CD8-positive, alpha-beta memory T cell (primary cell): ENCODE measurements around the gene LYST. TPM values are rescaled to one million over a fixed set of nuclear protein-coding genes. Genes with fewer than 3 reads are reported as not detected.
"Not testable (repeated sequence)": the region's sequence is repeated elsewhere in the genome, so short reads cannot be mapped to it uniquely, and the experiment has no call there.

Experiments used
- CTCF ChIA-PET: fragments of 350-600 bp; sonication (Branson Sonifier 250); formaldehyde crosslinking; loops from one replicate; lab custom pipeline; 2021; ENCODE audit warnings: antibody characterized with exemption; lab: Charles Lee
- POLR2A ChIA-PET: fragments of 350-600 bp; sonication (Branson Sonifier 250); formaldehyde crosslinking; loops from one replicate; lab custom pipeline; 2021; ENCODE audit warnings: antibody characterized with exemption; lab: Charles Lee
- DNase-seq, 5 donors: peaks; one replicate each; pipeline versions ENCODE4 v3.0.0 to v3.0.0-alpha.2; 2020 to 2022; ENCODE audit warnings: mixed read lengths in 1 of 5
- H3K27ac ChIP-seq: one replicate; pipeline ENCODE4 v1.7.0; 2013; ENCODE audit warnings: low read depth, mild to moderate bottlenecking, low read length, moderate library complexity
- H3K27me3 ChIP-seq: 2 replicates; pipeline ENCODE4 v1.7.0; 2013; ENCODE audit warnings: low read length, mild to moderate bottlenecking; ENCODE audit not compliant: insufficient read depth, poor library complexity, severe bottlenecking
- H3K36me3 ChIP-seq: 2 replicates; pipeline ENCODE4 v1.7.0; 2013; ENCODE audit warnings: mild to moderate bottlenecking, low read length, moderate library complexity; ENCODE audit not compliant: insufficient read depth
- H3K4me1 ChIP-seq: 2 replicates; pipeline ENCODE4 v1.7.0; 2013; ENCODE audit warnings: mild to moderate bottlenecking, low read length, moderate library complexity; ENCODE audit not compliant: insufficient read depth
- H3K4me3 ChIP-seq: 2 replicates; pipeline ENCODE4 v1.7.0; 2013; ENCODE audit warnings: mild to moderate bottlenecking, low read length
- H3K9me3 ChIP-seq: 2 replicates; pipeline ENCODE4 v1.7.0; 2013; ENCODE audit warnings: mild to moderate bottlenecking, low read length
- H3K27ac Mint-ChIP-seq, 8 donors: one replicate each; pipeline ENCODE4 v1.8.0; 2020 to 2021; ENCODE audit warnings: mixed read lengths in 8 of 8, mild to moderate bottlenecking in 6 of 8, inconsistent platforms in 3 of 8, moderate library complexity in 3 of 8
- H3K27me3 Mint-ChIP-seq, 2 donors: one replicate each; pipeline ENCODE4 v1.8.0; 2020 to 2021; ENCODE audit warnings: mixed read lengths in 2 of 2, mild to moderate bottlenecking in 1 of 2, moderate library complexity in 1 of 2
- H3K36me3 Mint-ChIP-seq, 3 donors: one replicate each; pipeline ENCODE4 v1.8.0; 2020 to 2021; ENCODE audit warnings: mixed read lengths in 3 of 3, inconsistent platforms in 1 of 3, mild to moderate bottlenecking in 1 of 3
- H3K4me1 Mint-ChIP-seq, 3 donors: one replicate each; pipeline ENCODE4 v1.8.0; 2020 to 2021; ENCODE audit warnings: mixed read lengths in 3 of 3, inconsistent platforms in 1 of 3, mild to moderate bottlenecking in 1 of 3
- H3K4me3 Mint-ChIP-seq, 7 donors: one replicate each; pipeline ENCODE4 v1.8.0; 2020 to 2021; ENCODE audit warnings: mixed read lengths in 7 of 7, mild to moderate bottlenecking in 6 of 7, moderate library complexity in 4 of 7, inconsistent platforms in 2 of 7
- H3K9me3 Mint-ChIP-seq, 5 donors: one replicate each; pipeline ENCODE4 v1.8.0; 2020 to 2022; ENCODE audit warnings: mixed read lengths in 5 of 5, mild to moderate bottlenecking in 3 of 5, moderate library complexity in 2 of 5, inconsistent platforms in 1 of 5
- polyA plus RNA-seq: library from polyadenylated mRNA; unstranded; fragments of 300-500 nt; fragmentation: Illumina TruSeq; gene quantifications from one replicate; pipeline ENCODE4 v1.2.3, GENCODE V29; 2021
- total RNA-seq, 2 experiments: library from RNA; stranded (reverse); gene quantifications; one replicate each; pipeline ENCODE4 v1.2.3, GENCODE V29; 2021

Gene LYST, protein sequence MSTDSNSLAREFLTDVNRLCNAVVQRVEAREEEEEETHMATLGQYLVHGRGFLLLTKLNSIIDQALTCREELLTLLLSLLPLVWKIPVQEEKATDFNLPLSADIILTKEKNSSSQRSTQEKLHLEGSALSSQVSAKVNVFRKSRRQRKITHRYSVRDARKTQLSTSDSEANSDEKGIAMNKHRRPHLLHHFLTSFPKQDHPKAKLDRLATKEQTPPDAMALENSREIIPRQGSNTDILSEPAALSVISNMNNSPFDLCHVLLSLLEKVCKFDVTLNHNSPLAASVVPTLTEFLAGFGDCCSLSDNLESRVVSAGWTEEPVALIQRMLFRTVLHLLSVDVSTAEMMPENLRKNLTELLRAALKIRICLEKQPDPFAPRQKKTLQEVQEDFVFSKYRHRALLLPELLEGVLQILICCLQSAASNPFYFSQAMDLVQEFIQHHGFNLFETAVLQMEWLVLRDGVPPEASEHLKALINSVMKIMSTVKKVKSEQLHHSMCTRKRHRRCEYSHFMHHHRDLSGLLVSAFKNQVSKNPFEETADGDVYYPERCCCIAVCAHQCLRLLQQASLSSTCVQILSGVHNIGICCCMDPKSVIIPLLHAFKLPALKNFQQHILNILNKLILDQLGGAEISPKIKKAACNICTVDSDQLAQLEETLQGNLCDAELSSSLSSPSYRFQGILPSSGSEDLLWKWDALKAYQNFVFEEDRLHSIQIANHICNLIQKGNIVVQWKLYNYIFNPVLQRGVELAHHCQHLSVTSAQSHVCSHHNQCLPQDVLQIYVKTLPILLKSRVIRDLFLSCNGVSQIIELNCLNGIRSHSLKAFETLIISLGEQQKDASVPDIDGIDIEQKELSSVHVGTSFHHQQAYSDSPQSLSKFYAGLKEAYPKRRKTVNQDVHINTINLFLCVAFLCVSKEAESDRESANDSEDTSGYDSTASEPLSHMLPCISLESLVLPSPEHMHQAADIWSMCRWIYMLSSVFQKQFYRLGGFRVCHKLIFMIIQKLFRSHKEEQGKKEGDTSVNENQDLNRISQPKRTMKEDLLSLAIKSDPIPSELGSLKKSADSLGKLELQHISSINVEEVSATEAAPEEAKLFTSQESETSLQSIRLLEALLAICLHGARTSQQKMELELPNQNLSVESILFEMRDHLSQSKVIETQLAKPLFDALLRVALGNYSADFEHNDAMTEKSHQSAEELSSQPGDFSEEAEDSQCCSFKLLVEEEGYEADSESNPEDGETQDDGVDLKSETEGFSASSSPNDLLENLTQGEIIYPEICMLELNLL (N-terminal part only)
- total RNA-seq (10 to 100 TPM; 76.9 to 79.9 TPM), polyA plus RNA-seq (24.1 TPM)

DNA sequence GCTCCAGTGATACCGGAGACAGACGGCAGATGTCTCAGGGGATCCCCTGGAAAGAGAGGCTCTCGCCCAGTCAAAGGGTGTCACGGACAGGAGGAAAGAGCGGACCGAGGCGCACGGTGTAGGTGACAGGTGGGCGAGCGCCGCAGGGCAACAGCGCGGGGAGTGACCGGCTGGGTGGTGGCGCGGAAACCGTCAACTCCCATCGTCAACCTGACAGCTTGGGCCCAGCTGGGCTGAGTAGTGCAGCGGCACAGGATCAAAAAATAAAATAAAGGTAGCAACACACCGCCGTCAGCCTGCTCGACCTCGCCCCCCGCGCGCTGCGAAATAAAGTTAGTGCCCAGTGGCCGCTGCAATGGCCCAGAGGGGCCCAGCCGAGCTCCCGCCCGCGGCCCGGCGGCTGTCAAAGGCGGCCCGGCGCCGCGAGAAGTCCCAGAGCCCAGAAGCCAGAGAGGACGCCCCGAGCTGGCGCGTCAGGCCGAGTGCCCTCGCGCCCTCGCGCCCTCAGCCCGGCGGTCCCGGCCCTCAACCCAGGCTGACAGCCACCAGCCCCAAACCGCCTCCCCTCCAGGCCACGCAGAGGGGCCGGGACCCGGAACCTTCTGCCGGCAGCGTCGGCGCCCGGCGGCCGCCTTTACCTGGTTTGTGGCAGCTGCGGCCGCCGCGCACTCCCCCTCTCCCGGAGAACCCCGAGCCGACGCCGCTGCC is at the start of gene LYST:
LYST (minus strand) TSS at position 702 of the 708 bp plus-strand sequence. CDS start 36,489 bp downstream, outside the sequence.
- peaks cover 0 to 24% (median 0%) of the 10 kb centered on the region in 3 donors for H3K36me3 Mint-ChIP-seq
- peak within 1 kb of the TSS; percentile 82 to 98 (median 95) for H3K4me3 Mint-ChIP-seq
- peak within 1 kb of the TSS; percentile 99 for H3K27ac ChIP-seq
- peak within 1 kb of the TSS; percentile 91 to 100 (median 99) for H3K27ac Mint-ChIP-seq
- no peaks in the 10 kb centered on the region for H3K9me3 Mint-ChIP-seq
- no peaks in the 10 kb centered on the region for H3K9me3 ChIP-seq
- H3K4me1 Mint-ChIP-seq: peaks cover 25 to 61% (median 53%) of the 10 kb centered on the region in 3 donors
- peak within 1 kb of the TSS; percentile 87 for H3K4me3 ChIP-seq
- H3K4me1 ChIP-seq: peaks cover 34% of the 10 kb centered on the region
- no peaks in the 10 kb centered on the region for H3K27me3 ChIP-seq
- no peaks in the 10 kb centered on the region for H3K36me3 ChIP-seq
- H3K27me3 Mint-ChIP-seq: peaks cover 0 to 10% of the 10 kb centered on the region in 2 donors
- peak in 4 of 5 donors; percentile 40 to 76 (median 60) for DNase-seq
- ChIA-PET CTCF (interaction anchor here (0.7 to 3.8 kb wide), 17 partner anchors 10 to 133 kb away, joined by 3 to 54 read pairs (median 5); no protein-coding TSS in a partner anchor), POLR2A (interaction anchor here (0.6 to 3.2 kb wide), 10 partner anchors 11 to 429 kb away, joined by 3 to 23 read pairs (median 4); no protein-coding TSS in a partner anchor)

DNA sequence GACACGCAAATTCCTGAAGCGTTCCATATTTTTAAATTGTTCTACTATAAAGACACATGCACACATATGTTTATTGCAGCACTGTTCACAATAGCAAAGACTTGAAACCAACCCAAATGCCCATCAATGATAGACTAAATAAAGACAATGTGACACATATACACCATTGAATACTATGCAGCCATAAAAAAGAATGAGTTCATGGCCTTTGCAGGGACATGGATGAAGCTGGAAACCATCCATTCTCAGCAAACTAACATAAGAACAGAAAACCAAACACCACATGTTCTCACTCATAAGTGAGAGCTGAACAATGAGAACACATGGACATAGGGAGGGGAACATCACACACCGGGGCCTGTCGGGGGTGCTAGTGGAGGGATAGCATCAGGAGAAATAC is 48.8 kb upstream of the LYST start:
- H3K4me3 ChIP-seq, H3K4me3 Mint-ChIP-seq, H3K9me3 Mint-ChIP-seq, CTCF ChIA-PET, H3K9me3 ChIP-seq, DNase-seq, H3K36me3 Mint-ChIP-seq, H3K27ac ChIP-seq, H3K4me1 ChIP-seq, POLR2A ChIA-PET, H3K27me3 ChIP-seq, H3K36me3 ChIP-seq, H3K27me3 Mint-ChIP-seq: not testable (repeated sequence)
- Mint-ChIP-seq H3K4me1 (peaks cover 10 to 26% (median 16%) of the 10 kb centered on the region in 3 donors), H3K27ac (peak overlapping the region in 1 of 8 donors; percentile 52)

DNA sequence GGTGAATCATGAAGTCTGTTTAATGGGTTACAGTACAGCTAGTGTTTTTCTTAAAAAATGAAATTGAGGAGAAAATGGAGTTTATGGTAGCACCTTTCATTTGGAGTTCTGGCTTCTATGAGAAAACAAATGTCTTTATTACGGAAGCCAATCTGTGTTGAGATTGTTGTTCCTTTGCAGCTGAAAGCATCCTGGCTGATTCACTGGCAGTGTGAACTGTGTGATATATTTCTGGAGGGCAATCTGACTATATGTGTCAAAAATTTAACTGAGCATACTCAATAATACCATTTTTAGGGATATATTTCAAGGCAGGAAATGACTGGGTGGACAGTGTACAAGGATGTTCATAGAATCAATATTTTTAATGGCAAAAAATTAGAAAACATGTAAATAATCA is 46.6 kb upstream of the LYST start:
- Mint-ChIP-seq H3K36me3 (no peaks in the 10 kb centered on the region), H3K27me3 (peaks cover 0 to 6% of the 10 kb centered on the region in 2 donors), H3K4me1 (peaks cover 10 to 16% (median 11%) of the 10 kb centered on the region in 3 donors), H3K4me3 (no peak overlapping the region), H3K9me3 (no peaks in the 10 kb centered on the region), H3K27ac (peak overlapping the region in 2 of 8 donors; percentile 38 to 39)
- ChIA-PET POLR2A (no interaction called here), CTCF (no interaction called here)
- H3K27ac ChIP-seq: no peak overlapping the region
- H3K36me3 ChIP-seq: no peaks in the 10 kb centered on the region
- no peaks in the 10 kb centered on the region for H3K27me3 ChIP-seq
- no peaks in the 10 kb centered on the region for H3K9me3 ChIP-seq
- H3K4me3 ChIP-seq: no peak overlapping the region
- DNase-seq: no peak
- peaks cover 7% of the 10 kb centered on the region for H3K4me1 ChIP-seq

DNA sequence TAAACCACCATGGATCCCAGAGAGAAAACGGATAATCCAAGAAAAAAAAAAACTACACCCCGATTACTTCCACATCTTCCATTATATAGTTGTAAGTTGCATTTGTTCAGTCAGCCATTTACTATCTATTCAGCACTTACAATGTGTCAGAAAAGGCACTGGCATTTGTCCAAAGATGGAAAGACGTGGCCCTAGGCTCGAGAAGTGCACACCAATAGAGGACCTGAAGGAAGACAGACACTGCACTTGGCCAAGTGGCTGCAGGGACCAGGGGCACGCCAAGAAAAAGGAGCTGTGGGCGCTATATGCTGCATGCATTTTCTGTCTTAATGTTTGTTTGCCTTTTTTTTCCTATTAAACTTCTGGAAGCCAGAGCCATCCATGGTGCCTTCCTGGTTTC is 45.2 kb upstream of the LYST start:
- H3K36me3 Mint-ChIP-seq: no peaks in the 10 kb centered on the region
- Histone ChIP-seq H3K36me3 (no peaks in the 10 kb centered on the region), H3K4me3 (no peak overlapping the region), H3K27ac (no peak overlapping the region), H3K27me3 (no peaks in the 10 kb centered on the region), H3K9me3 (no peaks in the 10 kb centered on the region), H3K4me1 (no peaks in the 10 kb centered on the region)
- CTCF ChIA-PET: no interaction called here
- H3K27ac Mint-ChIP-seq: no peak overlapping the region
- POLR2A ChIA-PET: no interaction called here
- H3K4me1 Mint-ChIP-seq: peaks cover under 1 to 4% (median 3%) of the 10 kb centered on the region in 3 donors
- no peaks in the 10 kb centered on the region for H3K9me3 Mint-ChIP-seq
- peaks cover 0 to 6% of the 10 kb centered on the region in 2 donors for H3K27me3 Mint-ChIP-seq
- H3K4me3 Mint-ChIP-seq: no peak overlapping the region
- DNase-seq: no peak

DNA sequence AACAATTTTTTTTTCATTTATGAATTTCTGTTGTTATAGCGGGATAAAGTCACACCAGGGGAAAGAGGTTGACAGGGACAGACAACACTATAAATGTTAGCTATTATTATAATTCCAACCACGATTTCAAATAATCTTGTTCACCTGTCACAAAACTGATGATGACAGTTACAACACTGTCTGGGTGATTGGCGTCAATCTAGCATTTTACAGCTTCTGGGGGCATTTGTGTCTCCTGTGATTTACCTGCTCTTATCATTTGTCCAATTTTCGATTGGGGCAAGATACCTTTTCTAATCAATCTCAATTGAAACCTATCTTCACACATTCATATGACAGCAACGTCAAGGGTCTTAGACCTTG is 44.6 kb upstream of the LYST start:
- H3K27ac ChIP-seq: no peak overlapping the region
- H3K36me3 ChIP-seq: no peaks in the 10 kb centered on the region
- DNase-seq: no peak
- no peak overlapping the region for H3K27ac Mint-ChIP-seq
- ChIA-PET POLR2A (no interaction called here), CTCF (no interaction called here)
- H3K9me3 Mint-ChIP-seq: no peaks in the 10 kb centered on the region
- no peak overlapping the region for H3K4me3 ChIP-seq
- peaks cover 0 to 3% (median 2%) of the 10 kb centered on the region in 3 donors for H3K4me1 Mint-ChIP-seq
- no peak overlapping the region for H3K4me3 Mint-ChIP-seq
- H3K4me1 ChIP-seq: no peaks in the 10 kb centered on the region
- H3K27me3 Mint-ChIP-seq: peaks cover 0 to 6% of the 10 kb centered on the region in 2 donors
- H3K36me3 Mint-ChIP-seq: no peaks in the 10 kb centered on the region
- H3K27me3 ChIP-seq: no peaks in the 10 kb centered on the region
- no peaks in the 10 kb centered on the region for H3K9me3 ChIP-seq

DNA sequence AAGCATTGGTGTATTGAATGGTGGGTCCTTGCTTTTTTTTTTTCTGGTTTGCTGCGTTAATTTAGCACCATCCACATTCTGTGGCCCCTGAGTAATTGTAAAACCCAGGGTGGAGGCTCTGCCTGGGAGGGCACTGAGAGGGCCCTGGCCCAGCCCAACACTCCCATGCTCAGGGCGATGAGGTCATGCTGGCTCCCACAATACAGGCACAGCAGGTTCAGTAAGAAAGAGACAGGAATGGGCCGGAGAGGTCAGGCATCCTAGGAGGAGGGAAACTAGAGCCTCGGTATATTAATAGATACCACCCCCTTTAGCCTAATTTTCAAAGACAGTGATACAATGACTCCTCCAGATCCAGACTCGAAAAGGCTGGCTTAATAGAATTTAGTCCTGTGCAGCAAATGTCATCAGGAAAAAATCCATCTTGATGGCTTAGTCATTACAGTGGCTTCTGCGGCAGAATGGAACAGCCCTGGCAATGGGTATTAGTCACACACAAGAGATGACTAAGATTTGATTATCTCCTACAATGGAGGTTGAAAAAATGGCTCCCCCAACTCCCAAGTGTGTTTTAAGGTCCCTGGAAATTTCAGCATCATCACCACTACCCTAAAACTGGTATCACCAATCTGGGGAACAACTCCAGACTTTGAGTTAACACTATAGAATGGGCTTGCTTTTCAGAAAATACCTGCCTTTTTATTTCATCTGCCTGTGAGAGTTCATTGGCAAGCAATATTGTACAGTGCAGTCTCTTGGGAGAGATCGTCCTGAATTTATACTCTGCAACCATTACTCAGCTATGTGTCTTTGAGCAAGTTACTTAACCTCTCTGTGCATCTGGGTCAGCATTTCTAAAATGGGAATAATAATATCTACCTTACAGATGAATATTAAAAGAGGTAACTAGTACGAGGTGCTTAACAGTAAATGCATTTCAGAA is 43.9 kb upstream of the LYST start:
- no peak for DNase-seq
- Histone ChIP-seq H3K36me3 (no peaks in the 10 kb centered on the region), H3K4me1 (no peaks in the 10 kb centered on the region), H3K4me3 (no peak overlapping the region), H3K9me3 (no peaks in the 10 kb centered on the region), H3K27ac (no peak overlapping the region), H3K27me3 (no peaks in the 10 kb centered on the region)
- ChIA-PET POLR2A (no interaction called here), CTCF (no interaction called here)
- Mint-ChIP-seq H3K27ac (no peak overlapping the region), H3K27me3 (peaks cover 0 to 6% of the 10 kb centered on the region in 2 donors), H3K4me3 (no peak overlapping the region), H3K9me3 (no peaks in the 10 kb centered on the region), H3K4me1 (no peaks in the 10 kb centered on the region), H3K36me3 (no peaks in the 10 kb centered on the region)
